WTC11 (cell line): ENCODE measurements around the gene CAMTA1. TPM values are rescaled to one million over a fixed set of nuclear protein-coding genes. Genes with fewer than 3 reads are reported as not detected.

Experiments
- ATAC-seq: fragments of 200-7000 bp; cut with Tn5 transposase; 2 replicates; pipeline ENCODE4 v1.10.0; 2021; ENCODE audit warnings: mild to moderate bottlenecking, moderate library complexity
- CTCF ChIA-PET: fragments of 300-600 bp; sonication (Branson Sonifier 250); formaldehyde crosslinking; loops from one replicate; lab custom pipeline; 2021; ENCODE audit warnings: antibody characterized with exemption; lab: Charles Lee
- POLR2A ChIA-PET: fragments of 350-600 bp; sonication (Branson Sonifier 250); formaldehyde crosslinking; loops from one replicate; lab custom pipeline; 2021; ENCODE audit warnings: antibody characterized with exemption; lab: Charles Lee
- DNase-seq: peaks from one replicate; pipeline ENCODE4 v3.0.0; 2021; ENCODE audit warnings: low spot score
- H3K27ac Mint-ChIP-seq: 2 replicates; pipeline ENCODE4 v1.8.0; 2021; ENCODE audit warnings: mixed read lengths
- H3K27me3 Mint-ChIP-seq: 2 replicates; pipeline ENCODE4 v1.8.0; 2021; ENCODE audit warnings: low read depth, mild to moderate bottlenecking, moderate library complexity, mixed read lengths
- H3K36me3 Mint-ChIP-seq: 2 replicates; pipeline ENCODE4 v1.8.0; 2021; ENCODE audit warnings: mixed read lengths
- H3K4me1 Mint-ChIP-seq: 2 replicates; pipeline ENCODE4 v1.8.0; 2022; ENCODE audit warnings: mixed read lengths
- H3K4me3 Mint-ChIP-seq: 2 replicates; pipeline ENCODE4 v1.8.0; 2021; ENCODE audit warnings: mild to moderate bottlenecking, moderate library complexity, mixed read lengths
- H3K9me3 Mint-ChIP-seq: 2 replicates; pipeline ENCODE4 v1.8.0; 2021; ENCODE audit warnings: mixed read lengths
- AFF4 ChIP-seq: sonication (generic); formaldehyde crosslinking; IDR thresholded peaks from 2 replicates; pipeline ENCODE4 v1.8.1; 2023; ENCODE audit warnings: mild to moderate bottlenecking, missing genetic modification reagents, borderline replicate concordance
- ARID4B ChIP-seq: sonication (generic); formaldehyde crosslinking; IDR thresholded peaks from 2 replicates; pipeline ENCODE4 v1.8.0; 2023; ENCODE audit warnings: missing genetic modification reagents, mild to moderate bottlenecking, borderline replicate concordance
- ETV6 ChIP-seq: sonication (generic); formaldehyde crosslinking; IDR thresholded peaks from 2 replicates; pipeline ENCODE4 v1.8.1; 2022; ENCODE audit warnings: mild to moderate bottlenecking, missing genetic modification reagents
- FOXK1 ChIP-seq: sonication (generic); formaldehyde crosslinking; IDR thresholded peaks from 2 replicates; pipeline ENCODE4 v1.8.0; 2022; ENCODE audit warnings: mild to moderate bottlenecking, moderate library complexity, missing genetic modification reagents
- FOXP1 ChIP-seq: sonication (generic); formaldehyde crosslinking; IDR thresholded peaks from 2 replicates; pipeline ENCODE4 v1.8.0; 2022; ENCODE audit warnings: missing genetic modification reagents, mild to moderate bottlenecking, moderate library complexity, borderline replicate concordance
- GRHL2 ChIP-seq: fragments of 250-450 bp; sonication (Bioruptor Pico); IDR thresholded peaks from 2 replicates; pipeline ENCODE4 v1.8.0; 2022; ENCODE audit warnings: mild to moderate bottlenecking, moderate library complexity; ENCODE audit not compliant: insufficient replicate concordance, severe bottlenecking
- HMGXB4 ChIP-seq: sonication (generic); formaldehyde crosslinking; IDR thresholded peaks from 2 replicates; pipeline ENCODE4 v1.8.1; 2023; ENCODE audit warnings: mild to moderate bottlenecking, moderate library complexity, missing genetic modification reagents
- KAT7 ChIP-seq: sonication (generic); formaldehyde crosslinking; IDR thresholded peaks from 2 replicates; pipeline ENCODE4 v1.8.1; 2023; ENCODE audit warnings: missing genetic modification reagents, mild to moderate bottlenecking, borderline replicate concordance
- NFATC4 ChIP-seq: fragments of 250-450 bp; sonication (Bioruptor Pico); IDR thresholded peaks from 2 replicates; pipeline ENCODE4 v1.9.0; 2021; ENCODE audit warnings: mild to moderate bottlenecking
- OVOL2 ChIP-seq: fragments of 250-450 bp; sonication (Bioruptor Pico); IDR thresholded peaks from 2 replicates; pipeline ENCODE4 v1.9.0; 2021; ENCODE audit warnings: mild to moderate bottlenecking, borderline replicate concordance
- PRRX2 ChIP-seq: fragments of 250-450 bp; sonication (Bioruptor Pico); IDR thresholded peaks from 2 replicates; pipeline ENCODE4 v1.8.0; 2021; ENCODE audit warnings: mild to moderate bottlenecking
- SMAD4 ChIP-seq: sonication (generic); formaldehyde crosslinking; IDR thresholded peaks from 2 replicates; pipeline ENCODE4 v1.8.0; 2022; ENCODE audit warnings: mild to moderate bottlenecking, missing genetic modification reagents
- USF1 ChIP-seq: sonication (generic); formaldehyde crosslinking; IDR thresholded peaks from 2 replicates; pipeline ENCODE4 v1.8.0; 2022; ENCODE audit warnings: mild to moderate bottlenecking, missing genetic modification reagents
- ZNF396 ChIP-seq: fragments of 250-450 bp; sonication (Bioruptor Pico); IDR thresholded peaks from 2 replicates; pipeline ENCODE4 v1.8.0; 2021; ENCODE audit warnings: mild to moderate bottlenecking, moderate library complexity, borderline replicate concordance
- ZNF416 ChIP-seq: fragments of 250-450 bp; sonication (Bioruptor Pico); IDR thresholded peaks from 2 replicates; pipeline ENCODE4 v1.9.0; 2021; ENCODE audit warnings: mild to moderate bottlenecking, inconsistent platforms
- ZNF423 ChIP-seq: fragments of 250-450 bp; sonication (Bioruptor Pico); IDR thresholded peaks from 2 replicates; pipeline ENCODE4 v2.1.2; 2022; ENCODE audit warnings: mild to moderate bottlenecking, moderate library complexity
- ZNF425 ChIP-seq: fragments of 250-450 bp; sonication (Bioruptor Pico); conservative IDR thresholded peaks from 2 replicates; pipeline ENCODE4 v1.9.0; 2021; ENCODE audit warnings: mild to moderate bottlenecking
- total RNA-seq: library from RNA; stranded (reverse); gene quantifications from 3 replicates; pipeline ENCODE4 v1.2.3, GENCODE V29; 2021

The CAMTA1 gene
- total RNA-seq, 1 experiment from 2014 or later = 86.4 TPM

- peaks cover 5% of the 10 kb centered on the region for H3K36me3 Mint-ChIP-seq
- no peaks in the 10 kb centered on the region for H3K27me3 Mint-ChIP-seq
- peaks cover 11% of the 10 kb centered on the region for H3K9me3 Mint-ChIP-seq
- H3K4me1 Mint-ChIP-seq = peaks cover 3% of the 10 kb centered on the region; the same call in 1 of the 2 replicates
- TF ChIP-seq ZNF425 (CRISPR knock-in tag) = no peak
- TF ChIP-seq HMGXB4 = no peak
- no peak for TF ChIP-seq ARID4B (CRISPR knock-in tag)
- no peak for TF ChIP-seq NFATC4
- no peak for TF ChIP-seq ZNF396 (CRISPR knock-in tag)
- H3K27ac Mint-ChIP-seq = no peak overlapping the region
- DNase-seq (no peak), ATAC-seq (no peak)
- no peak overlapping the region for H3K4me3 Mint-ChIP-seq
- ChIA-PET POLR2A (no interaction called here), CTCF (no interaction called here)
These were observed 639.2 kb downstream of the CAMTA1 start for GRCh38 chr1:7424352-7424890.

- no peak overlapping the region for H3K4me3 Mint-ChIP-seq
- POLR2A ChIA-PET = no interaction called here
These were observed 640.0 kb downstream of the CAMTA1 start for GRCh38 chr1:7425229-7425628.

GRCh38 chr1:7425771-7426170 lies 640.5 kb downstream of the CAMTA1 start:
- Mint-ChIP-seq H3K4me1 (peaks cover 3% of the 10 kb centered on the region; the same call in 1 of the 2 replicates), H3K27me3 (no peaks in the 10 kb centered on the region), H3K27ac (no peak overlapping the region), H3K4me3 (no peak overlapping the region), H3K9me3 (no peaks in the 10 kb centered on the region), H3K36me3 (no peaks in the 10 kb centered on the region)
- POLR2A ChIA-PET = no interaction called here
- DNase-seq (no peak), ATAC-seq (no peak)
- CTCF ChIA-PET = no interaction called here
- TF ChIP-seq ETV6 (CRISPR knock-in tag) (no peak), SMAD4 (no peak), ZNF425 (CRISPR knock-in tag) (no peak), AFF4 (no peak), KAT7 (CRISPR knock-in tag) (no peak), PRRX2 (CRISPR knock-in tag) (no peak), USF1 (CRISPR knock-in tag) (no peak), OVOL2 (CRISPR knock-in tag) (no peak), FOXK1 (CRISPR knock-in tag) (no peak), ZNF416 (CRISPR knock-in tag) (no peak), FOXP1 (CRISPR knock-in tag) (no peak)

More at GRCh38 chr1:7425229-7425628, 640.0 kb downstream of the CAMTA1 start:
- Mint-ChIP-seq H3K36me3 (peaks cover 1% of the 10 kb centered on the region; the same call in 1 of the 2 replicates), H3K27me3 (no peaks in the 10 kb centered on the region), H3K9me3 (peaks cover 3% of the 10 kb centered on the region), H3K4me1 (peaks cover 3% of the 10 kb centered on the region; the same call in 1 of the 2 replicates), H3K27ac (no peak overlapping the region)
- no peak for ATAC-seq
- no peak for DNase-seq
- CTCF ChIA-PET = no interaction called here
- TF ChIP-seq FOXP1 (CRISPR knock-in tag) (no peak), GRHL2 (CRISPR knock-in tag) (no peak), ZNF423 (CRISPR knock-in tag) (no peak)
